HG02970 (cell line): Measurements from ENCODE around the gene KCTD12.

ENCODE experiments used
- ATAC-seq: cut with Tn5 transposase; IDR thresholded peaks from one replicate; pipeline ENCODE4 v1.9.1; 2021; ENCODE audit warnings: mild to moderate bottlenecking, moderate library complexity, moderate number of reproducible peaks; ENCODE audit not compliant: unreplicated experiment, low FRiP score

KCTD12 gene

GRCh38 chr13:76861859-76862258, 24.3 kb downstream of the KCTD12 start:
- ATAC-seq = no peak

DNA sequence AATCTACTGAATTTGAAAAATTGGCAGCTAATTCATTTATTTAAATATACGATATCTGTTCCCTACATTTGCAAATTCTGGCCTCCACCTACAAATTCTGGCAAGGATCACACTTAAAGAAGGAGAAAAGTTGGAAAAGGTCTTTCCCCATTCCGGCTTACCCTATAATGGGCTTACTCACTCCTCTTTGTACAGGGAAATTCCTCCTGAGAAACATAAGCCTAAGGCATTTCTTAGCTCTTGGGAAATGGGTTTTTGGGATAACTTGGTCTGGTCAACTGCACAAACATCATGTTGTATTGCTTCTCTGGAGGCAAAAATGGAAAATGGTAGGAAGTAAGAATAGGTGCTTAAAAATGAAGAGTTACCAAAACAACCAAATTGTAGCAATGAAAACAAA, 25.5 kb downstream of the KCTD12 start:
- no peak for ATAC-seq

- ATAC-seq = no peak
Measured at GRCh38 chr13:76854894-76855293, 31.3 kb downstream of the KCTD12 start.

DNA sequence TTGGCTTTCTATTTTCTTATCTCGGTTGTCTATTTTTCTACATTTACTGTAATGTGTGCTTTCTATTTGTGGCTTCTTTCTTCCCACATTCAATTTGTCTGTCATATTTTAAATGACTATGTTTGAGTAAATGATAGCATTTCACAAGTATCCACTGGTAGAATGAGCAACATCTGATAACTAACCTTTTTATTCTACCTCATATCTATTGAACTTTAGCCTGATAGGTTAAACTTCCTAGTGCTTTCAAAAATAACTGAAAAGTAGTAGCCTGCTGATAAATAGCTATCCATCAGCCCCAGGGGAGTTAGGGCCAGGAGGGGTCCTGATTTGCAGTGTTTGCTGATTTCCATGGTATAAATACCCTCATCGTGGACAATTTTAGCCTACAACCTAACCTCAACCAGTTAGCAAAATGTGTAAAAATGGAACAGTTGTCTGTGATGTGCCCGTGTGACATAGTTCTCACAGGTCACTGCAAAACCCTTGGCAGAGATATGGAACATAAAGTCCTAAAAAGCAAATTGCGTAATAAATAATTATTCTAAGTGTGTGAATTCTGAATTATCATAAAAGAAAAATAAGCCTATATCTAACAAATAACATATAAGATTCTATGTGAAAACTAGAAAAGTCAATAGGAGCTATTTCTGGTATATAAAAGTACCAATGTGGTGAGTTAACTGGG, 32.1 kb downstream of the KCTD12 start:
- no peak for ATAC-seq

DNA sequence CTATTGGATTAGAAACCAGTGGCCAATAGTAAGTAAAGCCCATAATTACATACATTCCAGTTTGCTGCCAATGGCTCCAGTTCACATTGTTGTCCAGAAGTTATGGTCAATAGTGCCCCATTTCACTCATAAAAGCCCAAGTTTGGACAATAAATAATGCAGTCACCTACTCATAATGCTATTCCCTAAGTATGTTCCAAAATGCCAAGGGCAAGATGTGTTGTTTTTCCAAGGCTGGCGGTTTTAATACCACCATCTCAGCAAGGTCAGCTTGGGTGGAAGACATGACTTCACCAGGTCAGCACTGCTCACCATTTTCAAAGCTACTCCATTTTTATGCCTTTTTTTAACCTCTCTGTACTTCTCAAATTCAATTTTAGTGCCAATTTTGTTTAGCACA, 32.7 kb downstream of the KCTD12 start:
- no peak for ATAC-seq

- no peak for ATAC-seq
Measured at GRCh38 chr13:76852986-76853385, 33.2 kb downstream of the KCTD12 start.

- no peak for ATAC-seq
Measured at GRCh38 chr13:76851961-76852360, 34.2 kb downstream of the KCTD12 start.

- no peak for ATAC-seq
Measured at GRCh38 chr13:76849493-76849892, 36.7 kb downstream of the KCTD12 start.

DNA sequence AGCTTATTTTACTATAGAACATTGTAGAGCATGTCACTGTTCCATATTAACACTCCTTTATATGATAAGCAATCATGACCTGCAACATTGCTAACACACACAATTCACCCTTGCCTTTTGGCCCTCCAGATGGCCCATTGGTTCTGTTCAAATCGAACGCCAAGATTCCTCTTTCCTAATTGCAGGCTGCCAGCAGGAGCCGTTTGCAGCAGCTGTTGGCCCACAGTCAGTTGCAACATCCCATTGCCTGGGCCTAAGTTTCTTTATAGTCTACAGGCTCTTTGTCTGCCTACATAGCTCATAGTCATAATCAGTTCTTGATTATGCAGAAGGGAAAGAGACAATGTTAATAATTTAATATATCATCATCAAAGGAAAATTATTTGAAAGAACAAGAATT, 37.6 kb downstream of the KCTD12 start:
- ATAC-seq = no peak

GRCh38 chr13:76846363-76846762, 39.8 kb downstream of the KCTD12 start:
- no peak for ATAC-seq

DNA sequence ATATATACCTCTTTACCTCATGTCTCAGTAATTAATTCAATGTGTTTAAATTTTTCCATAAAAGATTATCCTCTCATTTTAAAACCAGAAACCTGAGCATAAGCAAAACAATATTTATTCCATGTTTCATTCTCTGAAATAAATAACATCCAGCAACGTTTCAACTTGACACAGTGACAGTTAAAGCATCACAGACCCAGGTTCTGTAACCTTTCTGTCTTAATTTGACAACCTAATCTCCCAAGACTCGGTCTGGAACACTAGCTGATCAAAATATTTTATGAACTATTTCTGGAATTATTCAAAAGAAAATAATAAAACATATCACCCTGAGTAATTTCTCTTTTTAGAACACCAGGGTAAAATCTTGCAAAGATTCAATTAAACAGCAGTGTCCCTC, 40.3 kb downstream of the KCTD12 start:
- ATAC-seq = no peak

GRCh38 chr13:76845367-76845766, 40.8 kb downstream of the KCTD12 start:
- no peak for ATAC-seq

GRCh38 chr13:76837801-76838200, 48.4 kb downstream of the KCTD12 start:
- ATAC-seq = no peak

DNA sequence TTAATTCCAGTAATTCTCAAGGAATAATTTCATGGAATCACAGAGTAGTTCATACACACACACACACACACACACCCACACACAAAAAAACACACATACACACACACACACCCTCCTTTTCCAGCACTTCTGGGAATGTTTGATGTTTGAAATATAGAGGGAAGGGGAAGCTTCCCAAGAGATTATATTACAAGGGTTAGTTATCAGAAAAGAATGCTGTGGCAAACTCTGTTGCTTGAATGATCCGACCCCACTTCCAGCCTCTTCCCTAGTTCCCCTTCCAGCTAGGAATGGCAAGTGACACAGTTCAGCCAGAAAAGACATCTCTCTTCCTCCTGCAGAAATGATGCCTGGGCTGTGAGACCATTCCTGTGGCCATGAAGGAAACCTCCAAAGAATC, 49.9 kb downstream of the KCTD12 start:
- ATAC-seq = no peak

DNA sequence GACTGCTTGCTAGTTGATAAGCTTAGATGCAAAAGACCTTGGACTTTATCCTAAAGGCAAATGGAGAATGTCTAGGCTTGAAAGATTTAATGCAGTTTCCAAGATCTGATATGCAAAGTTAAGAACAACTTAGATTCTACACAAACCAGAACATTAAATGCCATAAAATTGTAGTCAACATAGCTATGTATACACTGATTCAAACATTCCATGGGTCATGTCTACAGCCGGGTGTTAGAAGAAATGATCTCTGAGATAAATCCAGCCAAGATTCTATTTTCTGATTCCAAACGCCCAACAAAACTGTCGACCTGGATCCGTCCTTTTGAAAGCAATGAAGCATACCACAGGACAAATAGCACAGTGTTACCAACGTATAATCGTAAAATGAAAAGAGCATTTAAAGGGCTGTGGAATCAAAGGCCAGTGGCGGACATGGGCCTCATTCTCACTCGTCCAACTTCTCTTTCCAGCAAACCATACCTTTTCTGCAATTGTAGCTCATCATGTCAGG, 52.7 kb downstream of the KCTD12 start:
- ATAC-seq = no peak

GRCh38 chr13:76832258-76832988, 53.8 kb downstream of the KCTD12 start:
- ATAC-seq = no peak

DNA sequence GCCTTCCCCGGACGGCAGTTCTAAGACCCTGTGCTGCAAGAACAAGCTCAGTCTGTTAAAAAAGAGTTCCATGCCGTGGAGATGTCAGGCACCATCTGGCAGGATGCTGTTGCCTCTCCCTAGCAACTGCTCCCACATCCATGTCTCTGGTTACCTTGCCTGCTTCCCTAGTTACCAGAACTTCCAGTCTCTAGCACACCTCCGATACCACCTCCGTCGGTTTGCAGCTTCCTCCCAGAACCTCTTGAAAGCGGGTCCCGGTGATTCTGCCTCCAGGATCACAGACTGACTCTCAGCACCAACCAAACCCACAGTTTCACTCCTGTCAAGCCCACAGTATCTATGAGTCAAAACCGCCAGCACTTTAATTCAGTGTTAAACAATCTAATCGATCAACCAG, 55.4 kb downstream of the KCTD12 start:
- no peak for ATAC-seq
